ENCODE results near the gene WSCD1. TPM values are rescaled to one million over a fixed set of nuclear protein-coding genes. Genes with fewer than 3 reads are reported as not detected.

WSCD1 gene
- total RNA-seq, 1 donor from 2014 or later, result 11.4 TPM

GRCh38 chr17:6105649-6106007 lies 35.4 kb downstream of the WSCD1 start:
- H3K27ac ChIP-seq, result no peak overlapping the region
- H3K9me3 ChIP-seq, result no peaks in the 10 kb centered on the region
- H3K4me1 ChIP-seq, result no peaks in the 10 kb centered on the region
- no peak overlapping the region for H3K4me3 ChIP-seq
- DNase-seq (ENCODE audit: low spot score in 2 of 2), result no peak
- H3K36me3 ChIP-seq, result no peaks in the 10 kb centered on the region
- intact Hi-C loops (cut with DNase I), result no loop called here
- H3K27me3 ChIP-seq, result no peaks in the 10 kb centered on the region
- TF ChIP-seq, protein P1, sequence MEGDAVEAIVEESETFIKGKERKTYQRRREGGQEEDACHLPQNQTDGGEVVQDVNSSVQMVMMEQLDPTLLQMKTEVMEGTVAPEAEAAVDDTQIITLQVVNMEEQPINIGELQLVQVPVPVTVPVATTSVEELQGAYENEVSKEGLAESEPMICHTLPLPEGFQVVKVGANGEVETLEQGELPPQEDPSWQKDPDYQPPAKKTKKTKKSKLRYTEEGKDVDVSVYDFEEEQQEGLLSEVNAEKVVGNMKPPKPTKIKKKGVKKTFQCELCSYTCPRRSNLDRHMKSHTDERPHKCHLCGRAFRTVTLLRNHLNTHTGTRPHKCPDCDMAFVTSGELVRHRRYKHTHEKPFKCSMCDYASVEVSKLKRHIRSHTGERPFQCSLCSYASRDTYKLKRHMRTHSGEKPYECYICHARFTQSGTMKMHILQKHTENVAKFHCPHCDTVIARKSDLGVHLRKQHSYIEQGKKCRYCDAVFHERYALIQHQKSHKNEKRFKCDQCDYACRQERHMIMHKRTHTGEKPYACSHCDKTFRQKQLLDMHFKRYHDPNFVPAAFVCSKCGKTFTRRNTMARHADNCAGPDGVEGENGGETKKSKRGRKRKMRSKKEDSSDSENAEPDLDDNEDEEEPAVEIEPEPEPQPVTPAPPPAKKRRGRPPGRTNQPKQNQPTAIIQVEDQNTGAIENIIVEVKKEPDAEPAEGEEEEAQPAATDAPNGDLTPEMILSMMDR (IDR thresholded peaks at IDR 0.05), result no peak

DNA sequence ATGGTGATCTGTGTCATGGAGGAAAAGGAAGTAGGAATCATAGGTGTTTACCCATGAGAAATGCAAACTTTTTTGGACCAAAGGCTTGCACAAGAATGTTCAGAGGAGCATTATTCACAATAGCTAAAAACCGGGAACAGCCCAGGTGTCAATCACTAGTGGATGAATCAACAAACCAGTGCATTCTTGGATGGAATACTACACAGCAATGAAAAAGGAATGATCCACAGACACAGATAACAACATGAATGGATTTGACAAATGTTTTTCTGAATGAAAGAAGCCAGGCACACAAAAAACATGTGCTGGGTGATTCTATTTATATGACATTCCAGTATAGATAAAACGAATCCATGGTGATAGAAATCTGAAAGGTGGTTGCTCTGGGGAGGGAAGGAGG lies 36.0 kb downstream of the WSCD1 start:
- Histone ChIP-seq H3K4me1 (no peaks in the 10 kb centered on the region), H3K4me3 (no peak overlapping the region), H3K27me3 (no peaks in the 10 kb centered on the region), H3K9me3 (no peaks in the 10 kb centered on the region), H3K27ac (no peak overlapping the region), H3K36me3 (no peaks in the 10 kb centered on the region)
- no peak for DNase-seq (ENCODE audit: low spot score in 2 of 2)
- TF ChIP-seq, protein P1 (IDR thresholded peaks at IDR 0.05), result no peak
- intact Hi-C loops (cut with DNase I), result no loop called here

- Histone ChIP-seq H3K4me3 (no peak overlapping the region), H3K36me3 (no peaks in the 10 kb centered on the region), H3K27me3 (no peaks in the 10 kb centered on the region), H3K27ac (no peak overlapping the region), H3K9me3 (no peaks in the 10 kb centered on the region), H3K4me1 (no peaks in the 10 kb centered on the region)
- intact Hi-C loops (cut with DNase I), result no loop called here
- DNase-seq (ENCODE audit: low spot score in 2 of 2), result no peak
- TF ChIP-seq, protein P1 (IDR thresholded peaks at IDR 0.05), result no peak
Measured at GRCh38 chr17:6107791-6108190, 37.6 kb downstream of the WSCD1 start.

GRCh38 chr17:6108382-6108781 lies 38.2 kb downstream of the WSCD1 start:
- Histone ChIP-seq H3K36me3 (no peaks in the 10 kb centered on the region), H3K27ac (no peak overlapping the region), H3K9me3 (no peaks in the 10 kb centered on the region), H3K27me3 (no peaks in the 10 kb centered on the region), H3K4me1 (no peaks in the 10 kb centered on the region), H3K4me3 (no peak overlapping the region)
- intact Hi-C loops (cut with DNase I), result no loop called here
- TF ChIP-seq, protein P1 (IDR thresholded peaks at IDR 0.05), result no peak
- no peak for DNase-seq (ENCODE audit: low spot score in 2 of 2)

- no peak for DNase-seq (ENCODE audit: low spot score in 2 of 2)
- no peaks in the 10 kb centered on the region for H3K27me3 ChIP-seq
- intact Hi-C loops (cut with DNase I), result no loop called here
- no peaks in the 10 kb centered on the region for H3K36me3 ChIP-seq
- H3K27ac ChIP-seq, result no peak overlapping the region
- H3K4me1 ChIP-seq, result no peaks in the 10 kb centered on the region
- H3K9me3 ChIP-seq, result no peaks in the 10 kb centered on the region
- TF ChIP-seq, protein P1 (IDR thresholded peaks at IDR 0.05), result no peak
- H3K4me3 ChIP-seq, result no peak overlapping the region
Measured at GRCh38 chr17:6108987-6109386, 38.8 kb downstream of the WSCD1 start.

DNA sequence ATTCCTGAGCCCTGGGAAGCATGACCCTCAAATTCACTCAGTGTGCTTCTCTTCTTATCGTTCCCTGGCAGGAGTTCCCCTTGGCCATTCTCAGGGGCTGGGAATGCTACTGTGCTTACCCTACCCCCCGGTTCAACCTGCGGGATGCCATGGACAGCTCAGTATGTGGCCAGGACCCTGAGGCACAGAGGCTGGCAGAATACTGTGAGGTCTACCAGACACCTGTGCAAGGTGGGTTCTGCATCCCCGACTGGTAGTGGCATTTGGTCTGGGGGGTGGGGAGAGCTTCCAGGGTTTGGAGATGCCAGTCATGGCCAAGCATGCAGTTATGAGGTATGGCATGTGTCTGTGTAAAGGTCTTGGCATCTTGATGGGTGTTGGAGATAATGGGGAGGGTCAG lies 39.4 kb downstream of the WSCD1 start:
- TF ChIP-seq, protein P1 (IDR thresholded peaks at IDR 0.05), result no peak
- H3K36me3 ChIP-seq, result no peaks in the 10 kb centered on the region

More for the DNA sequence above, 39.4 kb downstream of the WSCD1 start:
- Histone ChIP-seq H3K9me3 (no peaks in the 10 kb centered on the region), H3K27ac (no peak overlapping the region), H3K4me1 (no peaks in the 10 kb centered on the region), H3K27me3 (no peaks in the 10 kb centered on the region), H3K4me3 (no peak overlapping the region)
- intact Hi-C loops (cut with DNase I), result no loop called here
- DNase-seq (ENCODE audit: low spot score in 2 of 2), result no peak
